Psoas muscle (tissue), 8 donors: ENCODE measurements around the gene PAX8. TPM values are rescaled to one million over a fixed set of nuclear protein-coding genes. Genes with fewer than 3 reads are reported as not detected.

Source experiments
- ATAC-seq, 4 donors: fragments of 200-7000 bp; cut with Tn5 transposase; one replicate each; pipeline ENCODE4 v1.9.1; 2020; ENCODE audit warnings: moderate library complexity in 3 of 4, mild to moderate bottlenecking in 2 of 4
- DNase-seq, 2 donors: peaks; one replicate each; pipeline ENCODE4 v3.0.0-alpha.2; 2020
- H3K27ac ChIP-seq: fragments of 200-600 bp; one replicate; pipeline ENCODE4 v1.8.0; 2022
- H3K27me3 ChIP-seq, 3 donors: fragments of 200-600 bp in 1 of 3; one replicate each; pipeline versions ENCODE4 v1.6.1 to v1.8.0; 2013 to 2022; ENCODE audit warnings: low read length in 2 of 3, mild to moderate bottlenecking in 2 of 3, moderate library complexity in 1 of 3; ENCODE audit not compliant: insufficient read depth in 3 of 3
- H3K36me3 ChIP-seq, 2 donors: fragments of 200-600 bp in 1 of 2; one replicate each; pipeline versions ENCODE4 v1.6.1 to v1.8.0; 2013 to 2022; ENCODE audit warnings: low read depth in 1 of 2, mild to moderate bottlenecking in 1 of 2, moderate library complexity in 1 of 2; ENCODE audit not compliant: insufficient read depth in 1 of 2
- H3K4me1 ChIP-seq: fragments of 200-600 bp; one replicate; pipeline ENCODE4 v1.8.0; 2022
- H3K4me3 ChIP-seq: fragments of 200-600 bp; one replicate; pipeline ENCODE4 v1.8.0; 2022; ENCODE audit warnings: mild to moderate bottlenecking
- H3K9me3 ChIP-seq: fragments of 200-600 bp; one replicate; pipeline ENCODE4 v1.8.0; 2022
- CTCF ChIP-seq: fragments of 200-600 bp; IDR thresholded peaks from one replicate; pipeline ENCODE4 v1.8.0; 2022; ENCODE audit warnings: antibody characterized with exemption
- WGBS, 3 donors: extraction: QIAGEN DNeasy Blood & Tissue Kit; methylation state at CpG; one replicate each; pipeline versions ENCODE4 v1.1.6 to v1.1.7; 2013; 5-methylcytosine and 5-hydroxymethylcytosine counted together
- intact Hi-C, 2 donors: fragments of 100-400 bp; cut with DNase I; formaldehyde crosslinking; loops; one replicate each; pipeline versions ENCODE4 v1.11.0 to v1.14.2; 2022
- polyA plus RNA-seq, 3 donors: library from polyadenylated mRNA; stranded (reverse); fragments of 200-250 nt; gene quantifications; one replicate each; pipeline ENCODE4 v1.2.3, GENCODE V29; 2013
- total RNA-seq, 4 donors: library from RNA; stranded (reverse); fragmentation: NEBNext Ultra II Directional in 2 of 4; extraction: Animal tissue kit (Norgen Biotek cat#: 25700) in 2 of 4; gene quantifications; one replicate each; pipeline versions ENCODE4 v1.2.1 to v1.2.4, GENCODE V29; 2021 to 2023
- donor health status: healthy with polysubstance abuse.
- donor health status: DM: no; HTN: no; CAD: no; lungs with moderate emphysema.
- donor health status: Bipolar disorder and iron deficiency.
- donor health status: healthy.
- donor health status: DM: yes; HTN: yes; CAD: no.
- donor health status: DM: no; HTN: no; CAD: no.
- donor health status: DM: no; HTN: no; CAD: no.
- donor health status: DM: yes; HTN: yes; CAD: no.

PAX8 gene
- total and polyA plus RNA-seq, 7 donors = 0.12 to 3.1 (median 0.35) TPM; not detected in 1

GRCh38 chr2:113195923-113196501 lies 82.7 kb downstream of the PAX8 start:
- H3K36me3 ChIP-seq = no peaks in the 10 kb centered on the region
- H3K4me3 ChIP-seq = no peak overlapping the region
- ATAC-seq (no peak), DNase-seq (no peak)
- 84 to 90% (median 90%) methylated on average over 11 of the region's 11 CpGs for WGBS, 3 donors
- TF ChIP-seq CTCF = no peak
- no peaks in the 10 kb centered on the region for H3K4me1 ChIP-seq
- no peaks in the 10 kb centered on the region for H3K9me3 ChIP-seq
- intact Hi-C loops = loop anchor here in 1 of 2 donors (5.0 kb wide), 1 partner anchor 59 kb away; no protein-coding TSS in a partner anchor
- peaks cover 0 to 3% (median 0%) of the 10 kb centered on the region in 3 donors for H3K27me3 ChIP-seq
- no peak overlapping the region for H3K27ac ChIP-seq

- Histone ChIP-seq H3K4me1 (no peaks in the 10 kb centered on the region), H3K36me3 (no peaks in the 10 kb centered on the region), H3K27ac (no peak overlapping the region), H3K4me3 (no peak overlapping the region), H3K9me3 (no peaks in the 10 kb centered on the region), H3K27me3 (no peaks in the 10 kb centered on the region)
- DNase-seq (no peak), ATAC-seq (no peak)
- TF ChIP-seq CTCF = no peak
- intact Hi-C loops = no loop called here
- whole genome bisulfite sequencing, 3 donors = 87 to 90% (median 88%) methylated on average over 7 of the region's 7 CpGs
Observed at GRCh38 chr2:113192459-113193100, 86.1 kb downstream of the PAX8 start.

- Histone ChIP-seq H3K4me1 (no peaks in the 10 kb centered on the region), H3K9me3 (no peaks in the 10 kb centered on the region), H3K27ac (no peak overlapping the region), H3K27me3 (no peaks in the 10 kb centered on the region), H3K36me3 (no peaks in the 10 kb centered on the region), H3K4me3 (no peak overlapping the region)
- intact Hi-C loops = no loop called here
- 27 to 47% (median 32%) methylated on average over 1 of the region's 1 CpG for WGBS, 3 donors
- DNase-seq = no peak
- no peak for TF ChIP-seq CTCF
- ATAC-seq = no peak
Observed at GRCh38 chr2:113190871-113191270, 87.8 kb downstream of the PAX8 start.

- WGBS, 3 donors = 74 to 83% (median 76%) methylated on average over 6 of the region's 6 CpGs
- Histone ChIP-seq H3K4me1 (no peaks in the 10 kb centered on the region), H3K9me3 (no peaks in the 10 kb centered on the region), H3K27me3 (no peaks in the 10 kb centered on the region), H3K36me3 (no peaks in the 10 kb centered on the region), H3K4me3 (no peak overlapping the region), H3K27ac (no peak overlapping the region)
- DNase-seq (no peak), ATAC-seq (no peak)
- TF ChIP-seq CTCF = no peak
- intact Hi-C loops = no loop called here
Observed at GRCh38 chr2:113187771-113188170, 91.0 kb downstream of the PAX8 start.

GRCh38 chr2:113186433-113186796 lies 92.3 kb downstream of the PAX8 start:
- 80 to 88% (median 83%) methylated on average over 5 of the region's 5 CpGs for WGBS, 3 donors
- no peak for TF ChIP-seq CTCF
- Histone ChIP-seq H3K27ac (no peak overlapping the region), H3K27me3 (no peaks in the 10 kb centered on the region), H3K4me3 (no peak overlapping the region), H3K4me1 (no peaks in the 10 kb centered on the region), H3K9me3 (no peaks in the 10 kb centered on the region), H3K36me3 (no peaks in the 10 kb centered on the region)
- intact Hi-C loops = no loop called here
- DNase-seq = no peak
- no peak for ATAC-seq
